IMR-90 (cell line): ENCODE results near the gene SH3RF3. TPM values are rescaled to one million over a fixed set of nuclear protein-coding genes. Genes with fewer than 3 reads are reported as not detected.

ENCODE experiments used
- ATAC-seq: fragments of 200-7000 bp; cut with Tn5 transposase; 2 replicates; pipeline ENCODE4 v1.9.1; 2020; ENCODE audit warnings: low read depth, mild to moderate bottlenecking, moderate library complexity
- BruUV-seq: library from RNA; stranded (reverse); fragments of 400-500 nt; replicated peaks from 2 replicates; lab custom pipeline; 2021; lab: Mats Ljungman, UMichigan
- CTCF ChIA-PET: fragments of 300-600 bp; formaldehyde crosslinking; extraction: SDS; loops from one replicate; lab custom pipeline; 2021; ENCODE audit warnings: antibody characterized with exemption; lab: Yijun Ruan, JAX
- POLR2A ChIA-PET: fragments of 300-600 bp; sonication (Branson Sonifier 250); formaldehyde crosslinking; loops from one replicate; lab custom pipeline; 2022; ENCODE audit warnings: antibody characterized with exemption; ENCODE audit not compliant: unreplicated experiment; lab: Charles Lee
- DNase-seq: peaks from one replicate; pipeline ENCODE4 v3.0.0; 2013
- H2AFZ ChIP-seq: replicated peaks from 2 replicates; pipeline ENCODE3; 2013; ENCODE audit warnings: low read length, mild to moderate bottlenecking; ENCODE audit not compliant: poor library complexity
- H2AK5ac ChIP-seq: 2 replicates; pipeline ENCODE4 v1.6.1; 2013; ENCODE audit warnings: low read depth, low read length, inconsistent platforms
- H2AK9ac ChIP-seq: replicated peaks from 2 replicates; pipeline ENCODE3; 2013; ENCODE audit warnings: mild to moderate bottlenecking, low read depth, low read length, moderate library complexity; ENCODE audit not compliant: poor library complexity
- H2BK120ac ChIP-seq: 2 replicates; pipeline ENCODE4 v1.6.1; 2013; ENCODE audit warnings: low read depth, low read length, inconsistent platforms
- H2BK15ac ChIP-seq: 3 replicates; pipeline ENCODE4 v1.6.1; 2013; ENCODE audit warnings: low read depth, low read length, inconsistent platforms
- H2BK20ac ChIP-seq: 2 replicates; pipeline ENCODE4 v1.6.1; 2013; ENCODE audit warnings: low read depth, mild to moderate bottlenecking, inconsistent platforms, low read length, moderate library complexity
- H2BK5ac ChIP-seq: 2 replicates; pipeline ENCODE4 v1.6.1; 2013; ENCODE audit warnings: mild to moderate bottlenecking, low read depth, low read length, inconsistent platforms; ENCODE audit not compliant: poor library complexity, severe bottlenecking
- H3K14ac ChIP-seq: replicated peaks from 2 replicates; pipeline ENCODE4 v1.6.1; 2013; ENCODE audit warnings: low read depth, low read length, inconsistent platforms
- H3K18ac ChIP-seq: 2 replicates; pipeline ENCODE4 v1.6.1; 2013; ENCODE audit warnings: low read depth, low read length, control low read depth
- H3K23ac ChIP-seq: 2 replicates; pipeline ENCODE4 v1.6.1; 2013; ENCODE audit warnings: low read depth, low read length, inconsistent platforms
- H3K27ac ChIP-seq: 2 replicates; pipeline ENCODE4 v1.5.1; 2013; ENCODE audit warnings: mild to moderate bottlenecking, control low read depth, low read length; ENCODE audit not compliant: insufficient read depth
- H3K27me3 ChIP-seq: 2 replicates; pipeline ENCODE4 v1.6.1; 2013; ENCODE audit warnings: low read length; ENCODE audit not compliant: control insufficient read depth, insufficient read depth
- H3K36me3 ChIP-seq: 2 replicates; pipeline ENCODE4 v1.6.1; 2013; ENCODE audit warnings: low read length, mixed read lengths; ENCODE audit not compliant: control insufficient read depth, insufficient read depth
- H3K4ac ChIP-seq: 2 replicates; pipeline ENCODE4 v1.6.1; 2013; ENCODE audit warnings: low read depth, low read length, inconsistent platforms
- H3K4me1 ChIP-seq: 2 replicates; pipeline ENCODE4 v1.6.1; 2013; ENCODE audit warnings: low read length, mixed read lengths; ENCODE audit not compliant: control insufficient read depth, insufficient read depth
- H3K4me2 ChIP-seq: 2 replicates; pipeline ENCODE4 v1.6.1; 2013; ENCODE audit warnings: low read depth, mild to moderate bottlenecking, control low read depth, low read length, moderate library complexity
- H3K4me3 ChIP-seq: 2 replicates; pipeline ENCODE4 v1.5.1; 2013; ENCODE audit warnings: low read depth, mild to moderate bottlenecking, control low read depth, low read length, moderate library complexity; ENCODE audit not compliant: insufficient read depth
- H3K56ac ChIP-seq: 2 replicates; pipeline ENCODE4 v1.6.1; 2013; ENCODE audit warnings: low read length, inconsistent platforms; ENCODE audit not compliant: insufficient read depth; ENCODE audit errors: extremely low read depth
- H3K79me1 ChIP-seq, 2 experiments: 2 replicates each; pipeline ENCODE4 v1.6.1; 2013; ENCODE audit warnings: low read length in 2 of 2, inconsistent platforms in 1 of 2, low read depth in 1 of 2
- H3K9ac ChIP-seq: 2 replicates; pipeline ENCODE4 v1.6.1; 2013; ENCODE audit warnings: low read depth, low read length, control low read depth
- H3K9me1 ChIP-seq: 2 replicates; pipeline ENCODE4 v1.6.1; 2013; ENCODE audit warnings: low read length, inconsistent platforms; ENCODE audit not compliant: insufficient read depth
- H3K9me3 ChIP-seq: 2 replicates; pipeline ENCODE4 v1.6.1; 2013; ENCODE audit warnings: low read length; ENCODE audit not compliant: control insufficient read depth, insufficient read depth
- H4K20me1 ChIP-seq: 2 replicates; pipeline ENCODE4 v1.6.1; 2013; ENCODE audit warnings: low read length, inconsistent platforms; ENCODE audit not compliant: insufficient read depth
- H4K5ac ChIP-seq: 2 replicates; pipeline ENCODE4 v1.6.1; 2013; ENCODE audit warnings: mild to moderate bottlenecking, low read depth, low read length, control low read depth
- H4K8ac ChIP-seq, 2 experiments: 2 replicates each; pipeline ENCODE4 v1.6.1; 2013; ENCODE audit warnings: low read depth in 2 of 2, low read length in 2 of 2, control low read depth in 1 of 2, inconsistent platforms in 1 of 2
- H4K91ac ChIP-seq: 2 replicates; pipeline ENCODE4 v1.6.1; 2013; ENCODE audit warnings: low read depth, low read length, inconsistent platforms; ENCODE audit not compliant: insufficient read depth
- BHLHE40 ChIP-seq: fragments of 150-350 bp; IDR thresholded peaks from 2 replicates; pipeline ENCODE4 v1.6.1; 2016; ENCODE audit warnings: mild to moderate bottlenecking, low read depth, low read length
- CHD1 ChIP-seq: IDR thresholded peaks from 2 replicates; pipeline ENCODE4 v1.6.1; 2012; ENCODE audit warnings: low read depth, low read length, improper control_type of control experiment
- RAD21 ChIP-seq: IDR thresholded peaks from 2 replicates; pipeline ENCODE4 v1.6.1; 2012; ENCODE audit warnings: low read length, improper control_type of control experiment
- RCOR1 ChIP-seq: IDR thresholded peaks from 2 replicates; pipeline ENCODE4 v1.6.1; 2012; ENCODE audit warnings: mild to moderate bottlenecking, low read length, improper control_type of control experiment; ENCODE audit not compliant: insufficient replicate concordance
- USF2 ChIP-seq: fragments of 150-350 bp; IDR thresholded peaks from 2 replicates; pipeline ENCODE4 v1.6.1; 2017; ENCODE audit warnings: mild to moderate bottlenecking, antibody characterized with exemption, low read length, low read depth
- WGBS, 2 experiments: methylation state at CpG; one replicate each; pipeline versions ENCODE4 v1.1.5 to v1.1.7; 2013; ENCODE audit warnings: missing lambda C conversion rate in 2 of 2; ENCODE audit not compliant: insufficient read length in 1 of 2; ENCODE audit errors: extremely low coverage in 2 of 2; 5-methylcytosine and 5-hydroxymethylcytosine counted together
- dilution Hi-C: fragments of 300-500 bp; cut with HindIII; formaldehyde crosslinking; loops from one replicate; pipeline ENCODE4 v1.14.3; 2018; ENCODE audit warnings: low sequenced_read_pairs; ENCODE audit not compliant: unreplicated experiment
- in situ Hi-C: fragments of 300-500 bp; cut with MboI; formaldehyde crosslinking; loops from 3 replicates; pipeline ENCODE4 v1.14.3; 2019; ENCODE audit warnings: low sequenced_read_pairs, inconsistent platforms, mixed read lengths
- intact Hi-C: fragments of 100-400 bp; cut with micrococcal nuclease; formaldehyde crosslinking; loops from 2 replicates; pipeline ENCODE4 v1.10.0; 2022
- polyA plus RNA-seq, 3 experiments: library from polyadenylated mRNA; depleted of rRNA; stranded (reverse); fragments of >200 nt; gene quantifications; 2 replicates each; pipeline ENCODE4 v1.2.3, GENCODE V29; 2012; ENCODE audit warnings: low replicate concordance in 1 of 3
- total RNA-seq: library from RNA; depleted of rRNA; stranded (reverse); fragments of >200 nt; gene quantifications from 2 replicates; pipeline ENCODE4 v1.2.3, GENCODE V29; 2012

Gene SH3RF3
- total and polyA plus RNA-seq, 2 of the 4 experiments (the other 2 are of a cell fraction) = 3.4 to 5.3 TPM

GRCh38 chr2:109305490-109306167, 176.6 kb downstream of the SH3RF3 start:
- intact Hi-C loops (no loop called here), in situ Hi-C loops (no loop called here), dilution Hi-C loops (no loop called here)
- DNase-seq (no peak), ATAC-seq (no peak)
- no peaks in the 10 kb centered on the region for H3K9me3 ChIP-seq
- H3K27me3 ChIP-seq = no peaks in the 10 kb centered on the region
- no TSS peak for BruUV-seq
- no peak overlapping the region for H3K4me2 ChIP-seq
- no peak overlapping the region for H3K27ac ChIP-seq
- H2BK120ac ChIP-seq = no peak overlapping the region
- WGBS, 2 experiments = 86% methylated on average over 11 of the region's 15 CpGs; no CpG with 5 or more reads in 1 of the 2 experiments
- H4K8ac ChIP-seq = no peak overlapping the region
- no peak overlapping the region for H3K23ac ChIP-seq
- CTCF ChIA-PET = no interaction called here
- H3K36me3 ChIP-seq = no peaks in the 10 kb centered on the region
- no peaks in the 10 kb centered on the region for H3K4me1 ChIP-seq
- no peak overlapping the region for H4K5ac ChIP-seq
- no peak overlapping the region for H3K14ac ChIP-seq
- peaks cover 27% of the 10 kb centered on the region for H3K9me1 ChIP-seq
- H3K9ac ChIP-seq = no peak overlapping the region
- peak overlapping the region; percentile 11; the same call in 1 of the 2 replicates for H3K4ac ChIP-seq
- POLR2A ChIA-PET = no interaction called here
- peaks cover 56 to 64% of the 10 kb centered on the region in 2 experiments for H3K79me1 ChIP-seq
- H2AK9ac ChIP-seq = no peak overlapping the region
- no peak overlapping the region for H2BK15ac ChIP-seq
- H3K56ac ChIP-seq = no peak overlapping the region
- no peak overlapping the region for H2AFZ ChIP-seq
- H3K18ac ChIP-seq = no peak overlapping the region
- H3K4me3 ChIP-seq = no peak overlapping the region
- H2BK20ac ChIP-seq = no peak overlapping the region; the same call in 1 of the 2 replicates
- no peak overlapping the region for H4K91ac ChIP-seq
- TF ChIP-seq CHD1 (no peak), USF2 (no peak), RCOR1 (no peak), RAD21 (no peak), BHLHE40 (no peak)
- H2BK5ac ChIP-seq = no peak overlapping the region
- peak overlapping the region; percentile 45; the same call in 1 of the 2 replicates for H2AK5ac ChIP-seq
- H4K20me1 ChIP-seq = peaks cover 49% of the 10 kb centered on the region
